Neural cell (in vitro differentiated cells): Measurements from ENCODE around the gene OTUD5.

ENCODE experiments used
- EP300 ChIP-seq: fragments of 450-650 bp; conservative IDR thresholded peaks from 2 replicates; pipeline ENCODE4 v1.6.1; 2014; ENCODE audit warnings: antibody characterized with exemption, mild to moderate bottlenecking, moderate library complexity; ENCODE audit not compliant: poor library complexity, severe bottlenecking
- MXI1 ChIP-seq: fragments of 450-650 bp; conservative IDR thresholded peaks from 2 replicates; pipeline ENCODE4 v1.6.1; 2014; ENCODE audit warnings: antibody characterized with exemption, mild to moderate bottlenecking; ENCODE audit not compliant: poor library complexity, severe bottlenecking
- RAD21 ChIP-seq: fragments of 450-650 bp; conservative IDR thresholded peaks from 2 replicates; pipeline ENCODE4 v1.6.1; 2014; ENCODE audit warnings: antibody characterized with exemption, mild to moderate bottlenecking, moderate library complexity
- REST ChIP-seq: IDR thresholded peaks from 2 replicates; pipeline ENCODE4 v1.6.1; 2012; ENCODE audit warnings: borderline replicate concordance
- TF ChIP-seq, protein P1 (sequence below): fragments of 450-650 bp; IDR thresholded peaks from 2 replicates; pipeline ENCODE4 v1.5.1; 2014; ENCODE audit warnings: antibody characterized with exemption, mild to moderate bottlenecking, moderate library complexity; ENCODE audit not compliant: poor library complexity, severe bottlenecking

DNA sequence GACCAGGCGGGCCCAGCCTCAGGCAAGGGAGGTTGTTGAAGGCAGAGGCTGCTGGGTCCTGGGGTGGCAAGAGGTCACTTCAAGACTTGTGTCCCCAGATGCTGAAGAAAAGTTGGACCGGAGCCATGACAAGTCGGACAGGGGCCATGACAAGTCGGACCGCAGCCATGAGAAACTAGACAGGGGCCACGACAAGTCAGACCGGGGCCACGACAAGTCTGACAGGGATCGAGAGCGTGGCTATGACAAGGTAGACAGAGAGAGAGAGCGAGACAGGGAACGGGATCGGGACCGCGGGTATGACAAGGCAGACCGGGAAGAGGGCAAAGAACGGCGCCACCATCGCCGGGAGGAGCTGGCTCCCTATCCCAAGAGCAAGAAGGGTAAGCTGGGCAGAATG, 55.3 kb downstream of the OTUD5 start:
- TF ChIP-seq MXI1 (no peak), REST (no peak), RAD21 (no peak), EP300 (no peak)
- TF ChIP-seq, protein P1, sequence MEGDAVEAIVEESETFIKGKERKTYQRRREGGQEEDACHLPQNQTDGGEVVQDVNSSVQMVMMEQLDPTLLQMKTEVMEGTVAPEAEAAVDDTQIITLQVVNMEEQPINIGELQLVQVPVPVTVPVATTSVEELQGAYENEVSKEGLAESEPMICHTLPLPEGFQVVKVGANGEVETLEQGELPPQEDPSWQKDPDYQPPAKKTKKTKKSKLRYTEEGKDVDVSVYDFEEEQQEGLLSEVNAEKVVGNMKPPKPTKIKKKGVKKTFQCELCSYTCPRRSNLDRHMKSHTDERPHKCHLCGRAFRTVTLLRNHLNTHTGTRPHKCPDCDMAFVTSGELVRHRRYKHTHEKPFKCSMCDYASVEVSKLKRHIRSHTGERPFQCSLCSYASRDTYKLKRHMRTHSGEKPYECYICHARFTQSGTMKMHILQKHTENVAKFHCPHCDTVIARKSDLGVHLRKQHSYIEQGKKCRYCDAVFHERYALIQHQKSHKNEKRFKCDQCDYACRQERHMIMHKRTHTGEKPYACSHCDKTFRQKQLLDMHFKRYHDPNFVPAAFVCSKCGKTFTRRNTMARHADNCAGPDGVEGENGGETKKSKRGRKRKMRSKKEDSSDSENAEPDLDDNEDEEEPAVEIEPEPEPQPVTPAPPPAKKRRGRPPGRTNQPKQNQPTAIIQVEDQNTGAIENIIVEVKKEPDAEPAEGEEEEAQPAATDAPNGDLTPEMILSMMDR: no peak
